ENCODE measurements around the gene ZNF521.

DNA sequence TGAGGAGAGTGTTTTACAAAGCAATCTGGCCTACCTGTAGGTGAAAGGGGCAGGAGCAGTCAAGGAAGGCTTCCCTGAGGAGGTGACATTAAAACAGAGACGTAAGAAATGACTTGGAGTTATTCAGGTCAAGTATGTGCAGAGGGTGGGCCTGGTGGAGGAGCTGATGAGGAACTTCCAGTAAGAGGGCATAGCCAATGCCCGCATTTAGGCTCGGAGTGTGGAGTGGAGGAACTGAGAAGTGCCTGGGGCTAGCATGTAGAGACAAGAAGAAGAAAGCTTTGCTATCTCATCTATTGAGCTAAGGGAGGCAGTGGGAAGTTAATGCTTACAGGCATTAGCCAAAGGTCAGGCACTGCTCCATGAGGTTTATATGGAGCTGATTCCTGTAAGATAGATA, 312.2 kb downstream of the ZNF521 start:
- TF ChIP-seq, protein P1, sequence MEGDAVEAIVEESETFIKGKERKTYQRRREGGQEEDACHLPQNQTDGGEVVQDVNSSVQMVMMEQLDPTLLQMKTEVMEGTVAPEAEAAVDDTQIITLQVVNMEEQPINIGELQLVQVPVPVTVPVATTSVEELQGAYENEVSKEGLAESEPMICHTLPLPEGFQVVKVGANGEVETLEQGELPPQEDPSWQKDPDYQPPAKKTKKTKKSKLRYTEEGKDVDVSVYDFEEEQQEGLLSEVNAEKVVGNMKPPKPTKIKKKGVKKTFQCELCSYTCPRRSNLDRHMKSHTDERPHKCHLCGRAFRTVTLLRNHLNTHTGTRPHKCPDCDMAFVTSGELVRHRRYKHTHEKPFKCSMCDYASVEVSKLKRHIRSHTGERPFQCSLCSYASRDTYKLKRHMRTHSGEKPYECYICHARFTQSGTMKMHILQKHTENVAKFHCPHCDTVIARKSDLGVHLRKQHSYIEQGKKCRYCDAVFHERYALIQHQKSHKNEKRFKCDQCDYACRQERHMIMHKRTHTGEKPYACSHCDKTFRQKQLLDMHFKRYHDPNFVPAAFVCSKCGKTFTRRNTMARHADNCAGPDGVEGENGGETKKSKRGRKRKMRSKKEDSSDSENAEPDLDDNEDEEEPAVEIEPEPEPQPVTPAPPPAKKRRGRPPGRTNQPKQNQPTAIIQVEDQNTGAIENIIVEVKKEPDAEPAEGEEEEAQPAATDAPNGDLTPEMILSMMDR (conservative IDR thresholded peaks at IDR 0.05; ENCODE audit: low read depth in 2 of 2) = no peak
- TF ChIP-seq POLR2AphosphoS5 (IDR thresholded peaks at IDR 0.05; ENCODE audit: low read depth) = no peak
- TF ChIP-seq, protein P2, sequence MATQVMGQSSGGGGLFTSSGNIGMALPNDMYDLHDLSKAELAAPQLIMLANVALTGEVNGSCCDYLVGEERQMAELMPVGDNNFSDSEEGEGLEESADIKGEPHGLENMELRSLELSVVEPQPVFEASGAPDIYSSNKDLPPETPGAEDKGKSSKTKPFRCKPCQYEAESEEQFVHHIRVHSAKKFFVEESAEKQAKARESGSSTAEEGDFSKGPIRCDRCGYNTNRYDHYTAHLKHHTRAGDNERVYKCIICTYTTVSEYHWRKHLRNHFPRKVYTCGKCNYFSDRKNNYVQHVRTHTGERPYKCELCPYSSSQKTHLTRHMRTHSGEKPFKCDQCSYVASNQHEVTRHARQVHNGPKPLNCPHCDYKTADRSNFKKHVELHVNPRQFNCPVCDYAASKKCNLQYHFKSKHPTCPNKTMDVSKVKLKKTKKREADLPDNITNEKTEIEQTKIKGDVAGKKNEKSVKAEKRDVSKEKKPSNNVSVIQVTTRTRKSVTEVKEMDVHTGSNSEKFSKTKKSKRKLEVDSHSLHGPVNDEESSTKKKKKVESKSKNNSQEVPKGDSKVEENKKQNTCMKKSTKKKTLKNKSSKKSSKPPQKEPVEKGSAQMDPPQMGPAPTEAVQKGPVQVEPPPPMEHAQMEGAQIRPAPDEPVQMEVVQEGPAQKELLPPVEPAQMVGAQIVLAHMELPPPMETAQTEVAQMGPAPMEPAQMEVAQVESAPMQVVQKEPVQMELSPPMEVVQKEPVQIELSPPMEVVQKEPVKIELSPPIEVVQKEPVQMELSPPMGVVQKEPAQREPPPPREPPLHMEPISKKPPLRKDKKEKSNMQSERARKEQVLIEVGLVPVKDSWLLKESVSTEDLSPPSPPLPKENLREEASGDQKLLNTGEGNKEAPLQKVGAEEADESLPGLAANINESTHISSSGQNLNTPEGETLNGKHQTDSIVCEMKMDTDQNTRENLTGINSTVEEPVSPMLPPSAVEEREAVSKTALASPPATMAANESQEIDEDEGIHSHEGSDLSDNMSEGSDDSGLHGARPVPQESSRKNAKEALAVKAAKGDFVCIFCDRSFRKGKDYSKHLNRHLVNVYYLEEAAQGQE (IDR thresholded peaks at IDR 0.05; ENCODE audit: unreplicated experiment) = no peak
- TF ChIP-seq EZH2 (IDR thresholded peaks at IDR 0.05; ENCODE audit: low read depth, unreplicated experiment) = no peak
- TF ChIP-seq EZH2phosphoT487 (IDR thresholded peaks at IDR 0.05; ENCODE audit: unreplicated experiment) = no peak

Measured in GM23338 (cell line).